ENCODE data around the gene CNPY1. TPM values are rescaled to one million over a fixed set of nuclear protein-coding genes. Genes with fewer than 3 reads are reported as not detected.

Gene CNPY1
- total RNA-seq, 1 donor: not detected

- no peak for DNase-seq (ENCODE audit: low read depth in 2 of 3, low spot score in 2 of 3)
These were observed 31.0 kb downstream of the CNPY1 start for GRCh38 chr7:155515318-155515717.

DNA sequence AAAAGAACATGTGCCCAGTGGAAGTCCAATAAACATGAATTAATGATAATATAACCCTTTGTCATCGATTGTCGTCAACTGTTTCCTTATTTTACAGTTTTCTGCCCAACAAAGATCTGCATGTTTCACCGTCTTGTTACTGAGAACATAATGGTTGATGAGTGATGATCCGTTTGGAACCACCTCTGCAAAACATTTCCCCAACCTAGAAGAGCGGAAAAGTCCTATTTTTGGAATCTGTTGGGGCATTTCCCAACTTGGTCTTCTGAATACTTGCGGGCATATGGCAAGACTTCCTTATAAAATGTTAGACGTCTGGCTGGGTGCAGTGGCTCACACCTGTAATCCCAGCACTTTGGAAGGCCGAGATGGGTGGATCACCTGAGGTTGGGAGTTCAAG, 32.1 kb downstream of the CNPY1 start:
- DNase-seq (ENCODE audit: low read depth in 2 of 3, low spot score in 2 of 3): no peak

- no peak for DNase-seq (ENCODE audit: low read depth in 2 of 3, low spot score in 2 of 3)
These were observed 32.6 kb downstream of the CNPY1 start for GRCh38 chr7:155513543-155514285.

- no peak for DNase-seq (ENCODE audit: low read depth in 2 of 3, low spot score in 2 of 3)
These were observed 34.0 kb downstream of the CNPY1 start for GRCh38 chr7:155512246-155512887.

DNA sequence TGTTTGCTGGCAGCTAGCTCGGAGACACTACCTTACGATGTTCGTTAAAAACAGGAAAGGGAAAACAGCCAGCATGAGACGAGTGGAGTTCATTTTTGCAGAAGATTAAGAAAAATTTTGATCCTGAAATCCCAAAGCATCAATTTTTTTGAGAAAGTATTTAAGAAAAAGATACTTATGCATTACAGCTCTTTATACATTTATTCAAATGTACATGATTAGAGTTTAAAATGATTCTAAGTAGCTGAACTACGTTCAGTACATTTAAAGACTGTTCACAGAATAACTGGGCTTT, 34.7 kb downstream of the CNPY1 start:
- peak in 1 of 3 donors; percentile 19 for DNase-seq (ENCODE audit: low read depth in 2 of 3, low spot score in 2 of 3)

GRCh38 chr7:155510975-155511701, 35.2 kb downstream of the CNPY1 start:
- DNase-seq (ENCODE audit: low read depth in 2 of 3, low spot score in 2 of 3): no peak

DNA sequence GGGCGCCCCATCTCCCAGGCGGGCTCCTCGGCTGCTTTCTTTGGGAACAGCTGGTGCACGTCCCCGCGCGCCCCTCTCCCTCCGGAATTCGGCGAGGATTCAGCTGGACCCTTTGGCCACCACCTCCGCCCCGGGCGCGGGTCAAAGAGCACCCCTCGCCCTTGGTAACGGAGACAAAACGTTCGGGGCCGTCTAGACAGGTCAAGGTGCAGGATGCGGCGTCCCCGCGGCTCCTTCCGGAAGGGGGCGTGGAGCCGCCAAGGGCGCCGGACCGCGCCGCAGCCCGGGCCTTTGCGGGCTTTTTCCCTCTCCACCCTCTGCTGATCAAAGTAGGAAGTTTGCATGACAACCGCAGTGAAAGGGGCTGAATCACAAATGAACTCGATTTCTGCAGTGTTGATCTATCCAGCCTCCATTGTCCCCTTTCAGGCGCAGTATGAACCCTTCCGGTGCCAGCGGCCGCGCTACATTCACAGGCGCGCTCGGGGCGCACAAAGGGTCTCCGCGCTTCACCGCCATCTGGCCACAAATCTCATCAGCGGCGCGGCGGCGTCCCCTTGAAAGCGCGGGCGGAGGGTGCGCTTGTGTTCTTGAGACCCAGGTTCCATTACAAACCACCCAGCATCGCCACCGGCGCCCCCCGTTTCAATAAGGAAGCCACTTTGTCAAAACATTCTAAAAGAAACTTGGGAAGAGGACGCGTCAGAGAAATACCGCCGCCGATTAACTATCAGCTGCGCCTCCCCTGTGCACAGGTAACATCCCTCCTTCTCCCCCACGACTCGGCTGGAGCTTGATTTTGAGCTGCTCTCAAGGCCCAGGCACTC, 36.4 kb downstream of the CNPY1 start:
- no peak for DNase-seq (ENCODE audit: low read depth in 2 of 3, low spot score in 2 of 3)

DNA sequence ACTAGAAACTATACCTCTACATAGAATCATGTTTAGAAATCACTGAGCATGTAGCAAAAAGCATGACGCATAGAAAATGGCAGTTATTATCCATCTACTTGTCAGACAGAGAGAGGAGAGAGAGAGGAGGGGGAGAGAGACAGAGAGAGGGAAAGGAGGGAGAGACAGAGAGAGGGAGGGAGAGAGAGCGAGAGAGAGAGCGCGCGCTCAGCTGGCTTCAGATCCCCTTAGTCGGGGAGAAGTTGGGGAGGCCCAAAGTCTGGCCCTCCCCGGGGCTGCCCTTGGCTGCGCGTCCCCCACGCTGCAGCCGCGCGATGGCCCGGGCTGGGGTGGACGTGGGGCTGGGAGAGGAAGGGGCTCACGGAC, 37.0 kb downstream of the CNPY1 start:
- no peak for DNase-seq (ENCODE audit: low read depth in 2 of 3, low spot score in 2 of 3)

DNA sequence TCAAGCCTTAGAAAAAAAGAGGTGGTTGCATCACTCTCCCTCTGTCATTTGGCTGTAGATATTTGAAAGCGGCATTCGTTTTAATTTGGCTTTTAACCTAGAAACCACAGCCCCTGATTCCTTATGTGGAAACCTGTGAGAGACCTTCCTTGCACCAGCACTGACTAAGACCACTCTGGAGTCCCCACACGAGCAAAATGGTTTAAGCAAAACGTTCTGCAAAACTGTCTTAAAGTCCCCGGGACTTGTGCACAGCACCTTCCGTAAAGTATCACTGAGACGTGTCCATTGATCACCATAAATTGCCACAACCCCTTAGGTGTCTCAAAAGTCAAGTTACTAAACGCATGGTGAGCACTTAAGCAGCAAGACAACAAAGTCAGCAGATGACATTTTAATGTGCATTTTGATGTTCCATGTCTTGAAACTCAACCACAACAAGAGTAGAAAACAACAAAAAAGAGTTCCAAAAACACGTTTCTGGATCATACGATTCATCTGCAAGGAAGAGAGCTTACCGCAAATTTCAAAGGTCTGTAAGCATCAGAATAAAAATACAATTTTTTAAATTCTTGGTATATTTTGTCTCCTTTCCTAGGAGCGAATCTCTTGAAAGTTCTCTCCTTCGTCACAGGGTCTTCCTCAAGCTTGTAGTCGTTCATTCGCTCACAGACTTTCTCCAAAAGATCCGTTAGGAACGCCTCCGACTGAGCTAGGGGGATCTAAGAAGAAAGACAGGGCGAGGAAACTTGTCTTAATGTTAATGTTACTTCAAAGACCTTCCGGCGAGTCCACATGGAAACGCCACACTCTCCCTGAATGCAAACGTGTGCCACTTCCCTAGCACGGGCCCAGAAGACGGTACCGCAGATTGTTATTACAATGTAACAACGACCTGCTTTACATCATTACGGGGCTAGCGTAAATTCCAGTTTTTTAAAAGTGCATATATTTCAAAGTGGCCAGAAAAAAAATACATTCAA, 37.7 kb downstream of the CNPY1 start:
- DNase-seq (ENCODE audit: low read depth in 2 of 3, low spot score in 2 of 3): peak in 1 of 3 donors; percentile 25

- DNase-seq (ENCODE audit: low read depth in 2 of 3, low spot score in 2 of 3): no peak
These were observed 38.8 kb downstream of the CNPY1 start for GRCh38 chr7:155507576-155507975.

- peak in 1 of 3 donors; percentile 38 for DNase-seq (ENCODE audit: low read depth in 2 of 3, low spot score in 2 of 3)
These were observed 39.5 kb downstream of the CNPY1 start for GRCh38 chr7:155506854-155507337.

DNA sequence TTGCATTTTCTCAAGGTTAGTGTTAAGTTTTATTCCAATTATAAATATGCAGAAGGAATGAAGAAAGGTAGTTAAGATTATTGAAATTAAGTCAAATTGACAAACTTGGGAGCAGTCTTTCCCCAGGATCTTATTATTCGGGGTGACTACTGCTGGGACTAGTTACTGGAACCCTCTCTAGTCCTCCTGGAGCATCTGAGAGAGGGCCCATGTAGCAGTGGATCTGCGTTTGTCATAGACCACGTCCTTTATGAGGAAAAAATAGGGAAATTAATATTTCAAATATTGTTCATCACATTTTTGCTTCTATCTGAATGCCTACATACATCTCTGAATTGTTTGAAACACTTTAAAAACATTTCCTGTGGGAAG, 41.0 kb downstream of the CNPY1 start:
- DNase-seq (ENCODE audit: low read depth in 2 of 3, low spot score in 2 of 3): no peak

- no peak for DNase-seq (ENCODE audit: low read depth in 2 of 3, low spot score in 2 of 3)
These were observed 49.0 kb downstream of the CNPY1 start for GRCh38 chr7:155497149-155497901.

DNA sequence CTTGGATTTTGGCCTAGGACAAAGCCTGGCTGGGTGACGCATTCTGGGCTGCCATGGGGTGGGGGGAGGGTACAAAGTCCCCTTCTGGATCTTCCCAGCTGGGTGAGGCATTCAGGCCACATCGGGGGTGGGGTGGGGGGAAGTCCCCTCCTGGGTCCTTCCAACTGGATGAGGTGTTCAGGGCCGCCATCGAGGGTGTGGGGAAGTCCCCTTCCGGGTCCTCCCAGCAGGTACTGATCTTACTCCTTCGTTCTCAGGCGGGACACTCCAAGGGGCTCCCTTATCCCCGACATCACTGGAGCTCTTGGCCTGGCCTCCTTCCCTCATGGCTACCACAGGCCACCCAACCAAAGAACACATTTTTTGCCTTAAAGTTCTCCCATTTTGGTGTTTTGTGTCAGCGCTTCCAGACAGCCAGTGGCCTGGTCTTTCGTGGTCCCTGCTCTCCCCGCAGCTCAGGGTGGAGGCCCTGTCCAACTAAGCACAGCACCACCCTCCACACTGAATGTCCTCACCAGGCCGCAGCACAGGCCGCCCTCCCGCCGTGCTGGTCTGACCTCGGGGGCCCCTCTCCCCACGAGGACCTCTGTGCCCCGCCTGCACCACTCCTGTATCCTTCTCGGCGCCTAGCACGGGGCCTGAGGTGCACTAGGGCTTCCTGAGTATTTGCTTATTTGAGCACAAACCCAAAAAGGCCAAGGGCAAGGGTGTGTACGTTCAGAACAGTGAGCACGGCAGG, 49.9 kb downstream of the CNPY1 start:
- no peak for DNase-seq (ENCODE audit: low read depth in 2 of 3, low spot score in 2 of 3)

- DNase-seq (ENCODE audit: low read depth in 2 of 3, low spot score in 2 of 3): no peak
These were observed 50.7 kb downstream of the CNPY1 start for GRCh38 chr7:155495440-155496248.

DNA sequence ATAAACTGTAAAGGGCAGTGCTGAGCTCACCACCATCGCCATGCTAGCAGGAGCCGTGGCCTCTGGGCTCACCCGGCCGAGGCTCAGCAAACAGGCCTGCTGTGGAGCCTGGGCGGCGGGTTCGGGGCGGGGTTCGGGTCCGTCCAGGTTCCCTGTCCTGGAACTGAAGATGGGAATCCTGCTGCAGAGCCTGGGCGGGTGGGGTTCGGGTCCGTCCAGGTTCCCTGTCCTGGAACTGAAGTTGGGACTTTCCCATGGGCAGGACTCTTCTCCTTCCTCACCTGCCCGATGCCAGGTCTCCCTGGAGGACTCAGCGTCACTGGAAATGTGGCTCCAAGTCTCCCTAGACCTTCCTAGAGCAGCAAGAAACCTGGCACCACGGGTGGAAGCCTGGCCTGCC, 51.8 kb downstream of the CNPY1 start:
- DNase-seq (ENCODE audit: low read depth in 2 of 3, low spot score in 2 of 3): no peak

- no peak for DNase-seq (ENCODE audit: low read depth in 2 of 3, low spot score in 2 of 3)
These were observed 52.4 kb downstream of the CNPY1 start for GRCh38 chr7:155493744-155494538.

All from hematopoietic multipotent progenitor cell (in vitro differentiated cells).